K562 (cell line): Measurements from ENCODE around the gene HMOX1. TPM values are rescaled to one million over a fixed set of nuclear protein-coding genes. Genes with fewer than 3 reads are reported as not detected.
A peak's percentile ranks its signal among the peaks of the same experiment; 100 is the strongest.

Source experiments
- MTA1 ChIP-seq: fragments of 450-650 bp; IDR thresholded peaks from 2 replicates; pipeline ENCODE4 v1.6.1; 2017; ENCODE audit warnings: borderline replicate concordance
- RAD21 ChIP-seq, 2 experiments: fragments of 250-450 bp in 1 of 2; fragments of 450-650 bp in 1 of 2; sonication (Bioruptor Pico) in 1 of 2; formaldehyde crosslinking in 1 of 2; IDR thresholded peaks in 1 of 2; conservative IDR thresholded peaks in 1 of 2; 2 replicates each; pipeline versions ENCODE4 v1.4.0 to v1.8.0; 2020 to 2022; ENCODE audit warnings: mild to moderate bottlenecking in 2 of 2, moderate library complexity in 1 of 2
- SMARCA4 ChIP-seq: fragments of 450-650 bp; IDR thresholded peaks from 2 replicates; pipeline ENCODE4 v1.6.1; 2016
- TGIF2 ChIP-seq: sonication (generic); formaldehyde crosslinking; IDR thresholded peaks from 2 replicates; pipeline ENCODE4 v1.8.1; 2022; ENCODE audit warnings: mild to moderate bottlenecking, missing genetic modification reagents, moderate library complexity
- ZNF431 ChIP-seq: sonication (generic); formaldehyde crosslinking; IDR thresholded peaks from 2 replicates; pipeline ENCODE4 v1.8.0; 2022; ENCODE audit warnings: mild to moderate bottlenecking, missing genetic modification reagents
- polyA plus RNA-seq, 8 experiments: library from polyadenylated mRNA; depleted of rRNA in 4 of 8; stranded (reverse) in 5 of 8; unstranded in 3 of 8; fragments of >200 nt; fragmentation: Nextera tagmentation in 2 of 8; fragmentation: Illumina TruSeq in 1 of 8; extraction: Ambion mirVana in 2 of 8; extraction: Trizol in 1 of 8; gene quantifications; 2 replicates each; pipeline versions ENCODE4 v1.2.1 to v1.2.3, GENCODE V29; 2011 to 2014; ENCODE audit warnings: inconsistent platforms in 1 of 8, missing spikeins in 1 of 8
- total RNA-seq, 7 experiments: library from RNA; depleted of rRNA in 6 of 7; stranded (reverse); fragments of >200 nt in 6 of 7; fragmentation: Illumina TruSeq in 2 of 7; extraction: Trizol in 2 of 7; gene quantifications; 2 replicates each; pipeline versions ENCODE4 v1.2.1 to v1.2.3, GENCODE V29; 2011 to 2021; ENCODE audit warnings: low replicate concordance in 1 of 7
- TF ChIP-seq, protein P1 (sequence below): IDR thresholded peaks from 2 replicates; pipeline ENCODE4 v1.6.1; 2011; ENCODE audit warnings: borderline replicate concordance, low read depth, mild to moderate bottlenecking, moderate library complexity, low read length; ENCODE audit not compliant: insufficient read depth, poor library complexity, severe bottlenecking
- TF ChIP-seq, protein P2 (sequence below): fragments of 450-650 bp; IDR thresholded peaks from 2 replicates; pipeline ENCODE4 v1.6.1; 2016; ENCODE audit warnings: mild to moderate bottlenecking, moderate library complexity

Gene HMOX1
- total and polyA plus RNA-seq, 9 of the 15 experiments (the other 6 are each of a cell fraction or from before 2014, with no cell fraction given) = not detected

- TF ChIP-seq ZNF431 = 0 out of 2 replicates have a peak, but pooled peaks have one; percentile 7
- 0 out of 2 replicates have a peak, but pooled peaks have one; percentile 15 for TF ChIP-seq SMARCA4
- TF ChIP-seq RAD21 (CRISPR knock-in tag; conservative IDR thresholded peaks at IDR 0.05 in 1 of 2, IDR thresholded peaks at IDR 0.05 in 1 of 2) = peak in 1 of 2 experiments; percentile 6; a peak in 1 of 4 replicates
- TF ChIP-seq, protein P1, sequence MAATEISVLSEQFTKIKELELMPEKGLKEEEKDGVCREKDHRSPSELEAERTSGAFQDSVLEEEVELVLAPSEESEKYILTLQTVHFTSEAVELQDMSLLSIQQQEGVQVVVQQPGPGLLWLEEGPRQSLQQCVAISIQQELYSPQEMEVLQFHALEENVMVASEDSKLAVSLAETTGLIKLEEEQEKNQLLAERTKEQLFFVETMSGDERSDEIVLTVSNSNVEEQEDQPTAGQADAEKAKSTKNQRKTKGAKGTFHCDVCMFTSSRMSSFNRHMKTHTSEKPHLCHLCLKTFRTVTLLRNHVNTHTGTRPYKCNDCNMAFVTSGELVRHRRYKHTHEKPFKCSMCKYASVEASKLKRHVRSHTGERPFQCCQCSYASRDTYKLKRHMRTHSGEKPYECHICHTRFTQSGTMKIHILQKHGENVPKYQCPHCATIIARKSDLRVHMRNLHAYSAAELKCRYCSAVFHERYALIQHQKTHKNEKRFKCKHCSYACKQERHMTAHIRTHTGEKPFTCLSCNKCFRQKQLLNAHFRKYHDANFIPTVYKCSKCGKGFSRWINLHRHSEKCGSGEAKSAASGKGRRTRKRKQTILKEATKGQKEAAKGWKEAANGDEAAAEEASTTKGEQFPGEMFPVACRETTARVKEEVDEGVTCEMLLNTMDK = peak; percentile 7
- TF ChIP-seq MTA1 = no peak
- TF ChIP-seq, protein P2, sequence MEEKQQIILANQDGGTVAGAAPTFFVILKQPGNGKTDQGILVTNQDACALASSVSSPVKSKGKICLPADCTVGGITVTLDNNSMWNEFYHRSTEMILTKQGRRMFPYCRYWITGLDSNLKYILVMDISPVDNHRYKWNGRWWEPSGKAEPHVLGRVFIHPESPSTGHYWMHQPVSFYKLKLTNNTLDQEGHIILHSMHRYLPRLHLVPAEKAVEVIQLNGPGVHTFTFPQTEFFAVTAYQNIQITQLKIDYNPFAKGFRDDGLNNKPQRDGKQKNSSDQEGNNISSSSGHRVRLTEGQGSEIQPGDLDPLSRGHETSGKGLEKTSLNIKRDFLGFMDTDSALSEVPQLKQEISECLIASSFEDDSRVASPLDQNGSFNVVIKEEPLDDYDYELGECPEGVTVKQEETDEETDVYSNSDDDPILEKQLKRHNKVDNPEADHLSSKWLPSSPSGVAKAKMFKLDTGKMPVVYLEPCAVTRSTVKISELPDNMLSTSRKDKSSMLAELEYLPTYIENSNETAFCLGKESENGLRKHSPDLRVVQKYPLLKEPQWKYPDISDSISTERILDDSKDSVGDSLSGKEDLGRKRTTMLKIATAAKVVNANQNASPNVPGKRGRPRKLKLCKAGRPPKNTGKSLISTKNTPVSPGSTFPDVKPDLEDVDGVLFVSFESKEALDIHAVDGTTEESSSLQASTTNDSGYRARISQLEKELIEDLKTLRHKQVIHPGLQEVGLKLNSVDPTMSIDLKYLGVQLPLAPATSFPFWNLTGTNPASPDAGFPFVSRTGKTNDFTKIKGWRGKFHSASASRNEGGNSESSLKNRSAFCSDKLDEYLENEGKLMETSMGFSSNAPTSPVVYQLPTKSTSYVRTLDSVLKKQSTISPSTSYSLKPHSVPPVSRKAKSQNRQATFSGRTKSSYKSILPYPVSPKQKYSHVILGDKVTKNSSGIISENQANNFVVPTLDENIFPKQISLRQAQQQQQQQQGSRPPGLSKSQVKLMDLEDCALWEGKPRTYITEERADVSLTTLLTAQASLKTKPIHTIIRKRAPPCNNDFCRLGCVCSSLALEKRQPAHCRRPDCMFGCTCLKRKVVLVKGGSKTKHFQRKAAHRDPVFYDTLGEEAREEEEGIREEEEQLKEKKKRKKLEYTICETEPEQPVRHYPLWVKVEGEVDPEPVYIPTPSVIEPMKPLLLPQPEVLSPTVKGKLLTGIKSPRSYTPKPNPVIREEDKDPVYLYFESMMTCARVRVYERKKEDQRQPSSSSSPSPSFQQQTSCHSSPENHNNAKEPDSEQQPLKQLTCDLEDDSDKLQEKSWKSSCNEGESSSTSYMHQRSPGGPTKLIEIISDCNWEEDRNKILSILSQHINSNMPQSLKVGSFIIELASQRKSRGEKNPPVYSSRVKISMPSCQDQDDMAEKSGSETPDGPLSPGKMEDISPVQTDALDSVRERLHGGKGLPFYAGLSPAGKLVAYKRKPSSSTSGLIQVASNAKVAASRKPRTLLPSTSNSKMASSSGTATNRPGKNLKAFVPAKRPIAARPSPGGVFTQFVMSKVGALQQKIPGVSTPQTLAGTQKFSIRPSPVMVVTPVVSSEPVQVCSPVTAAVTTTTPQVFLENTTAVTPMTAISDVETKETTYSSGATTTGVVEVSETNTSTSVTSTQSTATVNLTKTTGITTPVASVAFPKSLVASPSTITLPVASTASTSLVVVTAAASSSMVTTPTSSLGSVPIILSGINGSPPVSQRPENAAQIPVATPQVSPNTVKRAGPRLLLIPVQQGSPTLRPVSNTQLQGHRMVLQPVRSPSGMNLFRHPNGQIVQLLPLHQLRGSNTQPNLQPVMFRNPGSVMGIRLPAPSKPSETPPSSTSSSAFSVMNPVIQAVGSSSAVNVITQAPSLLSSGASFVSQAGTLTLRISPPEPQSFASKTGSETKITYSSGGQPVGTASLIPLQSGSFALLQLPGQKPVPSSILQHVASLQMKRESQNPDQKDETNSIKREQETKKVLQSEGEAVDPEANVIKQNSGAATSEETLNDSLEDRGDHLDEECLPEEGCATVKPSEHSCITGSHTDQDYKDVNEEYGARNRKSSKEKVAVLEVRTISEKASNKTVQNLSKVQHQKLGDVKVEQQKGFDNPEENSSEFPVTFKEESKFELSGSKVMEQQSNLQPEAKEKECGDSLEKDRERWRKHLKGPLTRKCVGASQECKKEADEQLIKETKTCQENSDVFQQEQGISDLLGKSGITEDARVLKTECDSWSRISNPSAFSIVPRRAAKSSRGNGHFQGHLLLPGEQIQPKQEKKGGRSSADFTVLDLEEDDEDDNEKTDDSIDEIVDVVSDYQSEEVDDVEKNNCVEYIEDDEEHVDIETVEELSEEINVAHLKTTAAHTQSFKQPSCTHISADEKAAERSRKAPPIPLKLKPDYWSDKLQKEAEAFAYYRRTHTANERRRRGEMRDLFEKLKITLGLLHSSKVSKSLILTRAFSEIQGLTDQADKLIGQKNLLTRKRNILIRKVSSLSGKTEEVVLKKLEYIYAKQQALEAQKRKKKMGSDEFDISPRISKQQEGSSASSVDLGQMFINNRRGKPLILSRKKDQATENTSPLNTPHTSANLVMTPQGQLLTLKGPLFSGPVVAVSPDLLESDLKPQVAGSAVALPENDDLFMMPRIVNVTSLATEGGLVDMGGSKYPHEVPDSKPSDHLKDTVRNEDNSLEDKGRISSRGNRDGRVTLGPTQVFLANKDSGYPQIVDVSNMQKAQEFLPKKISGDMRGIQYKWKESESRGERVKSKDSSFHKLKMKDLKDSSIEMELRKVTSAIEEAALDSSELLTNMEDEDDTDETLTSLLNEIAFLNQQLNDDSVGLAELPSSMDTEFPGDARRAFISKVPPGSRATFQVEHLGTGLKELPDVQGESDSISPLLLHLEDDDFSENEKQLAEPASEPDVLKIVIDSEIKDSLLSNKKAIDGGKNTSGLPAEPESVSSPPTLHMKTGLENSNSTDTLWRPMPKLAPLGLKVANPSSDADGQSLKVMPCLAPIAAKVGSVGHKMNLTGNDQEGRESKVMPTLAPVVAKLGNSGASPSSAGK = 0 out of 2 replicates have a peak, but pooled peaks have one; percentile 18
- TF ChIP-seq TGIF2 = no peak
Measured at GRCh38 chr22:35399114-35399677, 18.3 kb downstream of the HMOX1 start (continued).
